ENCODE data around the gene CENPO.

DNA sequence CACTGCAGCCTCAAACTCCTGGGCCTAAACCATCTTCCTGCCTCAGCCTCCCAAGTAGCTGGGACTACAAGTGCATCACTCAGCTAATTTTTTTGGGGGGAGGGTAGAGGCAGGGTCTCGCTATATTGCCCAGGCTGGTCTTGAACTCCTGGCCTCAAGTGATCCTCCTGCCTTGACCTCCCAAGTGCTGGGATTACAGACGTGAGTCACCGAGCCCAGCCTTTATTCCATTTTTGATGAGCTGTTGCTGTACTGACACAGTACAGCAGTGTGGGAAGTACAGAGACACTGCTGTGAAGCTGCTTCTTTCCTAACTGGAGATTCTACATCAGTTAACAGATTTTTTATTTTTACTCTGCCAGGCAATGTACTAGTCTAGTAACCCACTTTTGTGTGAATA, 18.9 kb upstream of the CENPO start:
- TF ChIP-seq EP300 (IDR thresholded peaks at IDR 0.05) (no peak), ESRRA (IDR thresholded peaks at IDR 0.05; ENCODE audit: borderline replicate concordance, low read length) (no peak), CTCF (IDR thresholded peaks at IDR 0.05) (no peak), POLR2A (IDR thresholded peaks at IDR 0.05; ENCODE audit: low read length) (no peak), JUN (IDR thresholded peaks at IDR 0.05) (no peak), REST (IDR thresholded peaks at IDR 0.05) (no peak), SMC3 (IDR thresholded peaks at IDR 0.05) (no peak)
- TF ChIP-seq, protein P1, sequence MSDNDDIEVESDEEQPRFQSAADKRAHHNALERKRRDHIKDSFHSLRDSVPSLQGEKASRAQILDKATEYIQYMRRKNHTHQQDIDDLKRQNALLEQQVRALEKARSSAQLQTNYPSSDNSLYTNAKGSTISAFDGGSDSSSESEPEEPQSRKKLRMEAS (IDR thresholded peaks at IDR 0.05), result no peak
